G401.6 (cell line): ENCODE results near the gene OAF.
"Not testable (repeated sequence)": the region's sequence is repeated elsewhere in the genome, so short reads cannot be mapped to it uniquely, and the experiment has no call there.

Experiments used
- FAIRE-seq: peaks from 2 replicates; lab custom pipeline; 2012; peaks lifted over from hg19 to GRCh38; lab: Jason Lieb, UNC

The OAF gene

DNA sequence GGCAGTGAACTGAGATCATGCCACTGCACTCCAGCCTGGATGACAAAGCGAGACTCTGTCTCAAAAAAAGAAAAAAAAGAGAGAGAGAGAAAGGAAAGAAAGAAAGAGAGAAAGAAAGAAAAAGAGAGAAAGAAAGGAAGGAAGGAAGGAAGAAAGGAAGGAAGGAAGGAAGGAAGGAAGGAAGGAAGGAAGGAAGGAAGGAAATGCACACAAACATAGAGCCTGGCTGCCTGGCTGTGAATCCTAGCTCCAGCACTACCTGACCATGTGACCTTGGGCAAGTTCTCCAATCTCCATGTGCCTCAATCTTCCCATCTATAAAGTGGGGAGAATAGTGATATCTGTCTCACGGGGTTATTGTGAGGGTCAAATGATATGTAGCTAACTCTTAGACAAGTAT, 63.1 kb downstream of the OAF start:
- FAIRE-seq = not testable (repeated sequence)

DNA sequence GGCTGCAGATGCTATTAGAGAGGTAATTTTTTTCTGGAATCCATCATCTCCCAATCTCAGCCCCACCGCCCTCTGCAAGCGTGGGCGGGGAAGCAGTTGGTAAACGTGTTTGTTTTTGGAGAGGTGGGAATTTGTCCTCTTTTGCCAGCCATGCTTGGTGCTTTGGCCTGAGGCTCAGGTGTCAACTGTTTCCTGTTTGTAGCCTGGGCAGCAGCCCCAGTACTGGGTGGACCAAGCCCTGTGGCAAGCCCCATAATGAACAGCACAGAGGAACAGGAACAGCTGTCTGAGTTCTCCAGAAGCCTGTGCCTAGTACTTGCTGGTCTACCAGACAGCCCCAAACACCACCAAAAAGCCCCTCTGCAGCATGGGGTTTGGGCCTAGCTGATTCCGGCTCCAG, 68.7 kb downstream of the OAF start:
- FAIRE-seq = no peak
